ENCODE data around the gene ZNF358. TPM values are rescaled to one million over a fixed set of nuclear protein-coding genes. Genes with fewer than 3 reads are reported as not detected.

The ZNF358 gene
- total RNA-seq, 1 donor from 2014 or later, result 56.9 TPM

DNA sequence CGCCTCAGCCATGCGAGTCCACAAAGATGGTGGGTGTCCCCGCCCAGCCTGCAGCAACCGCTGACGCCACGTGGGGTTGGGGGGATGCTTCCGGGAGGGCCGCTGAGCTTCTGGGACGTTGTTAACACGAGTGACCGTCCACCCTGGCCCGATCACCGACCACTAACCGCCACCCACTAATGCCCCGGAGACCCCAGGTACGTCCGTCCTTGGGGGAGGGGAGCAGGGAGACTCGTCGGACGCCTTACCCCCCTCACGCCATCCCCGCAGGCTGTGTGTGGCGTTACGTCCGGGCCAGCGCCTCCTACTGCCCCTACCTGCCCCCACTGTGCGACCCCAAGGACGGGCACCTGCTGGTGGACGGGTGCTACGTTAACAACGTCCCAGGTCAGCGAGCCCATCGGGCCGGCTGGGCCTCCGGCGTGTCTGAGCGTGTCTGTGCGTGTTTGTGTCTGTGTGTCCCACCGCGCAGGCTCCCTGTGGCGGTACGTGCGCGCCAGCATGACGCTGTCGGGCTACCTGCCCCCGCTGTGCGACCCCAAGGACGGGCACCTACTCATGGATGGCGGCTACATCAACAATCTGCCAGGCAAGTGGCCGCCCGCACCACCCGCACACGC is 40.9 kb downstream of the ZNF358 start:
- Histone ChIP-seq H3K4me3 (no peak overlapping the region), H3K4me1 (no peaks in the 10 kb centered on the region), H3K36me3 (peaks cover 90% of the 10 kb centered on the region), H3K27ac (no peak overlapping the region), H3K9me3 (no peaks in the 10 kb centered on the region), H3K27me3 (no peaks in the 10 kb centered on the region)
- no peak for TF ChIP-seq CTCF (IDR thresholded peaks at IDR 0.05)
- intact Hi-C loops (cut with DNase I), result no loop called here
- no peak for DNase-seq
- ATAC-seq, result no peak

GRCh38 chr19:7558667-7559066 is 42.8 kb downstream of the ZNF358 start:
- no peak overlapping the region for H3K4me3 ChIP-seq
- intact Hi-C loops (cut with DNase I), result no loop called here
- DNase-seq (no peak), ATAC-seq (no peak)
- H3K27me3 ChIP-seq, result no peaks in the 10 kb centered on the region
- no peak overlapping the region for H3K27ac ChIP-seq
- no peaks in the 10 kb centered on the region for H3K9me3 ChIP-seq
- no peak for TF ChIP-seq CTCF (IDR thresholded peaks at IDR 0.05)
- peaks cover 81% of the 10 kb centered on the region for H3K36me3 ChIP-seq
- H3K4me1 ChIP-seq, result no peaks in the 10 kb centered on the region

DNA sequence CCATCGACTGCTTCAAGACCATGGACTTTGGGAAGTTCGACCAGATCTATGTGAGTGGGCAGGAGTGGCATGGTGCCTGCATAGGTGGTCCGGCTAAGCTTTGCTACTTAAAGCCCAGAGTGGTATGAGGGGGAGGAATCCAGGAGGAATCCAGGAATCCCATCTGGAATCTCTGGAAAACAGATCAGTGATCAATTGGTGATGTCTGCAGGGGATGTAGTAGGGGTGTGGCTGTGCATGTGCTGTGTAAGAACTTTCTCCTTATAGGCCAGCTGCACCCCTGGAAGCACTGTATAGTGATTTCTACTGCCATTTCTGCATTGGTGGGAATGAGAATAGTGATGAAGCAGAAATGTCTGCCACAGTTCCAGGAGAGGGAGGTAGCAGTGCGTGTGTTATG is 43.2 kb downstream of the ZNF358 start:
- intact Hi-C loops (cut with DNase I), result no loop called here
- Histone ChIP-seq H3K27me3 (no peaks in the 10 kb centered on the region), H3K4me1 (no peaks in the 10 kb centered on the region)

GRCh38 chr19:7560255-7560654 is 44.4 kb downstream of the ZNF358 start:
- no peak for TF ChIP-seq CTCF (IDR thresholded peaks at IDR 0.05)

More for the DNA sequence above, 43.2 kb downstream of the ZNF358 start:
- DNase-seq, result no peak
- Histone ChIP-seq H3K36me3 (peaks cover 77% of the 10 kb centered on the region), H3K9me3 (no peaks in the 10 kb centered on the region), H3K27ac (no peak overlapping the region), H3K4me3 (no peak overlapping the region)
- TF ChIP-seq CTCF (IDR thresholded peaks at IDR 0.05), result no peak
- no peak for ATAC-seq

GRCh38 chr19:7561325-7561724 is 45.4 kb downstream of the ZNF358 start:
- ATAC-seq (peak; percentile 58), DNase-seq (no peak)
- H3K9me3 ChIP-seq, result no peaks in the 10 kb centered on the region
- intact Hi-C loops (cut with DNase I), result no loop called here
- H3K4me3 ChIP-seq, result no peak overlapping the region
- no peak overlapping the region for H3K27ac ChIP-seq
- peaks cover 55% of the 10 kb centered on the region for H3K36me3 ChIP-seq
- H3K27me3 ChIP-seq, result no peaks in the 10 kb centered on the region
- H3K4me1 ChIP-seq, result no peaks in the 10 kb centered on the region
- TF ChIP-seq CTCF (IDR thresholded peaks at IDR 0.05), result no peak

More at GRCh38 chr19:7560255-7560654, 44.4 kb downstream of the ZNF358 start:
- ATAC-seq (no peak), DNase-seq (no peak)
- H3K36me3 ChIP-seq, result peaks cover 65% of the 10 kb centered on the region
- intact Hi-C loops (cut with DNase I), result no loop called here
- H3K4me3 ChIP-seq, result no peak overlapping the region
- no peaks in the 10 kb centered on the region for H3K9me3 ChIP-seq
- no peaks in the 10 kb centered on the region for H3K27me3 ChIP-seq
- no peak overlapping the region for H3K27ac ChIP-seq
- H3K4me1 ChIP-seq, result no peaks in the 10 kb centered on the region
